ENCODE results near the gene DNM1. TPM values are rescaled to one million over a fixed set of nuclear protein-coding genes. Genes with fewer than 3 reads are reported as not detected.
A peak's percentile ranks its signal among the peaks of the same experiment; 100 is the strongest.

The DNM1 gene
- total RNA-seq, 5 donors from 2014 or later (not counting 1 experiment from before 2014, with no cell fraction given) = 0.95 to 3.0 (median 1.8) TPM

DNA sequence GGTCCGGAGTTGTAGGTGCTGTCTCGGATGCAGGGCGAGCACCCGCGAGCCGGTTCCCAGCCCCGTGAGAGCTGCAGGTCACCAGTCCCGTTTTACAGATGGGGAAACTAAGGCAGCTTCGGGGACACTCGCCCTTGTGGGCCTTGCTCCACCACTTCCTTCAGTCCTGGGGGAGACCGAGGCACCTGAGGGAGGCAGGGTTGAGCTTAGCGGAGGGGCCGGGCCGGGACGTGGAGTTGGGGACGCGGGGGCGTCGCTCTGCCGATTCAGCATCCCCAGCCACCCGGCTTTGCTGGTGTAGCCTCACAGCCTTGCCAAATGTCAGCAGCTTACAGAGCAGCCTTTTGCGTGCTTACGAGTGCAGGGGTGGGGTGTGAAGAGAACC is 42.6 kb upstream of the DNM1 start:
- Mint-ChIP-seq H3K4me3 (peak overlapping the region; percentile 76 to 86 (median 85)), H3K9me3 (no peaks in the 10 kb centered on the region), H3K4me1 (peaks cover 23 to 25% (median 24%) of the 10 kb centered on the region in 3 donors), H3K36me3 (peaks cover 13% of the 10 kb centered on the region), H3K27me3 (no peaks in the 10 kb centered on the region), H3K27ac (peak overlapping the region; percentile 36 to 66)
- ChIA-PET POLR2A (interaction anchor here in 1 of 2 donors (0.8 kb wide), 1 partner anchor 709 kb away, joined by 3 read pairs; the partner anchor contains the start of genes LRSAM1 and RPL12), CTCF (interaction anchor here in 1 of 2 donors (0.5 to 1.7 kb wide), 7 partner anchors 29 to 721 kb away, joined by 3 to 8 read pairs (median 4); partner anchors contain the start of genes CIZ1 and PTGES2)
- peak in 2 of 4 experiments; percentile 16 to 21 for ATAC-seq (replicated peaks in 1 of 4)
- H3K27me3 ChIP-seq (replicated peaks in 1 of 2; ENCODE audit: control insufficient read depth in 2 of 2, extremely low read depth in 1 of 2, insufficient read depth in 2 of 2, low read length in 1 of 2) = no peaks in the 10 kb centered on the region
- H3K9me3 ChIP-seq = no peaks in the 10 kb centered on the region
- peaks cover 7 to 19% of the 10 kb centered on the region in 2 donors for H3K36me3 ChIP-seq (ENCODE audit: control insufficient read depth in 2 of 2, extremely low read depth in 1 of 2, insufficient read depth in 1 of 2, low read length in 1 of 2)
- H3K4me3 ChIP-seq (ENCODE audit: control insufficient read depth in 1 of 2, extremely low read depth in 1 of 2, low read length in 1 of 2) = peak overlapping the region; percentile 58 to 74
- peak overlapping the region; percentile 54 for H3K27ac ChIP-seq (ENCODE audit: low read length)
- peak in 22 of 35 experiments; percentile 4 to 53 (median 20) for DNase-seq
- H3K4me1 ChIP-seq (ENCODE audit: control insufficient read depth in 1 of 2, extremely low read depth in 1 of 2, insufficient read depth in 2 of 2, low read length in 2 of 2) = peaks cover 2 to 21% of the 10 kb centered on the region in 2 experiments
- 0% methylated on average over 17 of the region's 23 CpGs for WGBS (ENCODE audit: insufficient coverage)

DNA sequence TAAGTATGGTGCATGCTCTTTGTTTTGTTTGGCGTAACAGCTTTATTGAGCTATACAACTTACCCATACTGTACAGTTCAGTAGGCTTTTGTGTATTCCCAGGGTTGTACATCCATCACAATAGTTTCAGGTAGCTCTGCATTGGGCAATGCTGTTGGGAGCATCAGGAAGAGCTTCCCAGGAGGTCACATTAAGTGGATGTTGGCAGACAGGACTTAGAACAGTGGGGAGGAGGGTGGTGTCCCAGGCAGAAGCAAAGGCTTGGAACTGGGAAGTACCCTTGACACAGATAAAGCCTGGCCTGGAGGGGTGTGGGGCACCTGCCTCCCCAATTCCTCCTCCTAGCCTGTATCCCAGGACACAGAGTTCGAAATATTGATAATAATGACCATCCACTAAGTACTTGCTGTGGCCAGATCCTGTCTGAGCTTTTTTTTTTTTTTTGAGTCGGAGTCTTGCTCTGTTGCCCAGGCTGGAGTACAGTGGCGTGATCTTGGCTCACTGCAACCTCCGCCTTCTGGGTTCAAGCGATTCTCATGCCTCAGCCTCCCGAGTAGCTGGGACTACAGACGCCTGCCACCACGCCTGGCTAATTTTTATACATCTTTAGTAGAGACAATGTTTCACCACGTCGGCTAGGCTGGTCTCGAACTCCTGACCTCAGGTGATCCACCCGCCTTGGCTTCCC is 41.8 kb upstream of the DNM1 start:
- H3K27ac Mint-ChIP-seq = peak overlapping the region; percentile 36 to 66
- peaks cover 2 to 21% of the 10 kb centered on the region in 2 experiments for H3K4me1 ChIP-seq (ENCODE audit: control insufficient read depth in 1 of 2, extremely low read depth in 1 of 2, insufficient read depth in 2 of 2, low read length in 2 of 2)
- H3K9me3 ChIP-seq = no peaks in the 10 kb centered on the region
- CTCF ChIA-PET = interaction anchor here in 1 of 2 donors (0.6 kb wide), 3 partner anchors 48 to 722 kb away, joined by 3 read pairs; no protein-coding TSS in a partner anchor
- WGBS (ENCODE audit: insufficient coverage) = 93% methylated on average over 10 of the region's 13 CpGs
- H3K36me3 Mint-ChIP-seq = peaks cover 13% of the 10 kb centered on the region
- H3K4me3 Mint-ChIP-seq = peak overlapping the region; percentile 76 to 86 (median 85)
- ATAC-seq (replicated peaks in 1 of 4) (no peak), DNase-seq (no peak)
- no peak overlapping the region for H3K4me3 ChIP-seq (ENCODE audit: control insufficient read depth in 1 of 2, extremely low read depth in 1 of 2, low read length in 1 of 2)
- H3K27me3 ChIP-seq (replicated peaks in 1 of 2; ENCODE audit: control insufficient read depth in 2 of 2, extremely low read depth in 1 of 2, insufficient read depth in 2 of 2, low read length in 1 of 2) = no peaks in the 10 kb centered on the region
- H3K4me1 Mint-ChIP-seq = peaks cover 23 to 25% (median 24%) of the 10 kb centered on the region in 3 donors
- POLR2A ChIA-PET = interaction anchor here in 1 of 2 donors (0.7 kb wide), 1 partner anchor 68 kb away, joined by 5 read pairs; no protein-coding TSS in a partner anchor
- no peak overlapping the region for H3K27ac ChIP-seq (ENCODE audit: low read length)
- H3K9me3 Mint-ChIP-seq = no peaks in the 10 kb centered on the region
- peaks cover 7 to 25% of the 10 kb centered on the region in 2 donors for H3K36me3 ChIP-seq (ENCODE audit: control insufficient read depth in 2 of 2, extremely low read depth in 1 of 2, insufficient read depth in 1 of 2, low read length in 1 of 2)
- H3K27me3 Mint-ChIP-seq = no peaks in the 10 kb centered on the region

DNA sequence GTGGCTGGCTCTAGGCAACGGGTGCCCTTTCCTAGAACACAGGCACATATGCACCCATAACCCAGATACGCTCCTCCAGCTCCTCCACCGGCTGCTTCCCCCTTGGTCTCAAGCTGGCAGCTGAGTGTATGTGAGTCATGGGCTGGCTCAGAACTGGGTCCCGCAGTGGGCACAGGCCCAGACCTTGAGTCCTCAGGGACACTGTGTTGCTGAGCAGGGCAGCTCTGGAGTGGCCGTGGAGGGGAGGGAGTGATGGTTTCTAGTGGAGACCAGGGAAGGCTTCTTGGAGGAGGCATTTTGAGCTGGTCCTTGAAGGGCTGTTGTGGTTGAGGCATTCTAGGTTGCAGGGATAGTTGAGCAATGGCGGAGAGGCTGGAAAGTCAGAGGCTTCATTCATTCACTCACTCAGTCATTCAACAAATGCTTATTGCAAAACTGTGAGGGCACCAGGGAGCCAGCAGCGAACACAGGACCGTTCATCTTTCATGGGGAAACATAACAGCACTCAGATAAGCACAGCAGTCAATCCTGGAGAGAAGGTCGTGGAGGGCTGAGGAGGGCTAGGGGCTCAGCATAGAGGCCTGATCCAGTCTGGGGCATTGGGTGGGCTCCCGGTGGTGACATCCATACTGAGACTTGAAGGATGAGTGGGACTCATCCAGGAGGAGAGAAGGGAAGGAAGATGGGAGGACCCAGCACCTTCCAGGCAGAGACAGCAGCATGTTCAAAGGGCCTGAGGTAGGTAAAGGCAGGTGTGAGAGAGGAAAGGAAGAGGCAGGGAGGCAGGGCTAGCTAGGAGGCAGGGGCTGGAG is 40.8 kb upstream of the DNM1 start:
- H3K9me3 Mint-ChIP-seq = no peaks in the 10 kb centered on the region
- Histone ChIP-seq H3K27me3 (replicated peaks in 1 of 2; ENCODE audit: control insufficient read depth in 2 of 2, extremely low read depth in 1 of 2, insufficient read depth in 2 of 2, low read length in 1 of 2) (no peaks in the 10 kb centered on the region), H3K36me3 (ENCODE audit: control insufficient read depth in 2 of 2, extremely low read depth in 1 of 2, insufficient read depth in 1 of 2, low read length in 1 of 2) (peaks cover 15 to 36% of the 10 kb centered on the region in 2 donors), H3K4me3 (ENCODE audit: control insufficient read depth in 1 of 2, extremely low read depth in 1 of 2, low read length in 1 of 2) (no peak overlapping the region), H3K9me3 (no peaks in the 10 kb centered on the region), H3K27ac (ENCODE audit: low read length) (no peak overlapping the region), H3K4me1 (ENCODE audit: control insufficient read depth in 1 of 2, extremely low read depth in 1 of 2, insufficient read depth in 2 of 2, low read length in 2 of 2) (peaks cover 2 to 21% of the 10 kb centered on the region in 2 experiments)
- peak overlapping the region; percentile 1 to 86 (median 85) for H3K4me3 Mint-ChIP-seq
- ATAC-seq (replicated peaks in 1 of 4) (no peak), DNase-seq (no peak)
- WGBS (ENCODE audit: insufficient coverage) = 94% methylated on average over 5 of the region's 10 CpGs
- ChIA-PET CTCF (no interaction called here), POLR2A (interaction anchor here in 1 of 2 donors (0.7 kb wide), 1 partner anchor 67 kb away, joined by 5 read pairs; no protein-coding TSS in a partner anchor)
- peaks cover 23 to 25% (median 24%) of the 10 kb centered on the region in 3 donors for H3K4me1 Mint-ChIP-seq
- H3K27ac Mint-ChIP-seq = peak overlapping the region; percentile 48 to 58
- no peaks in the 10 kb centered on the region for H3K27me3 Mint-ChIP-seq
- H3K36me3 Mint-ChIP-seq = peaks cover 21% of the 10 kb centered on the region

DNA sequence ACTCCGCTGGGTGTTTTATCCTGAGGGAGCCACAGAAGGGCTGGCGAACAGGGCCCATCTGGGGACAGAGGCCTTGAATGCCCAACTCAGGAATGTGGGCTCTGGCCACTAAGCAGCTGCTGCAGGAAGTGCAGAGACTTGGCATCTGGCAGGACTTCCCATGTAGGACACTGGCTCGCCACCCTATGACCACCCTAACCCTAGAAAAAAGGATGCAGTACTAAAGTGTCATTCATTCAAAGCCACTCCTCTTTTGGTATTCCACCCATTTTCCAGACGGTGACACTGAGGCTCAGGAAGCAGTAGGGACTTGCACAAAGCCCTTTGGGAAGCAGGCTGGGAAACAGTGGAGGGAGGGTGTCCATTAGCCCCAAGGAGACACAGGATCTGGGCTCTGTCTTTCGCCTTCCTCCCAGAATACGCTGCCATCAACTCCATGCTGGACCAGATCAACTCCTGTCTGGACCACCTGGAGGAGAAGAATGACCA is 40.1 kb upstream of the DNM1 start:
- peaks cover 17 to 42% of the 10 kb centered on the region in 2 donors for H3K36me3 ChIP-seq (ENCODE audit: control insufficient read depth in 2 of 2, extremely low read depth in 1 of 2, insufficient read depth in 1 of 2, low read length in 1 of 2)
- DNase-seq = no peak
- H3K4me1 ChIP-seq (ENCODE audit: control insufficient read depth in 1 of 2, extremely low read depth in 1 of 2, insufficient read depth in 2 of 2, low read length in 2 of 2) = peaks cover 2 to 21% of the 10 kb centered on the region in 2 experiments
- no peak overlapping the region for H3K4me3 ChIP-seq (ENCODE audit: control insufficient read depth in 1 of 2, extremely low read depth in 1 of 2, low read length in 1 of 2)
- H3K27ac ChIP-seq (ENCODE audit: low read length) = no peak overlapping the region
- H3K27me3 ChIP-seq (replicated peaks in 1 of 2; ENCODE audit: control insufficient read depth in 2 of 2, extremely low read depth in 1 of 2, insufficient read depth in 2 of 2, low read length in 1 of 2) = no peaks in the 10 kb centered on the region
- no peak for ATAC-seq (replicated peaks in 1 of 4)
- Mint-ChIP-seq H3K36me3 (peaks cover 21% of the 10 kb centered on the region), H3K27ac (peak overlapping the region; percentile 48 to 58), H3K4me3 (no peak overlapping the region), H3K9me3 (no peaks in the 10 kb centered on the region), H3K4me1 (peaks cover 23 to 25% (median 24%) of the 10 kb centered on the region in 3 donors), H3K27me3 (no peaks in the 10 kb centered on the region)
- 98% methylated on average over 4 of the region's 6 CpGs for WGBS (ENCODE audit: insufficient coverage)
- CTCF ChIA-PET = no interaction called here
- H3K9me3 ChIP-seq = no peaks in the 10 kb centered on the region
- POLR2A ChIA-PET = no interaction called here

DNA sequence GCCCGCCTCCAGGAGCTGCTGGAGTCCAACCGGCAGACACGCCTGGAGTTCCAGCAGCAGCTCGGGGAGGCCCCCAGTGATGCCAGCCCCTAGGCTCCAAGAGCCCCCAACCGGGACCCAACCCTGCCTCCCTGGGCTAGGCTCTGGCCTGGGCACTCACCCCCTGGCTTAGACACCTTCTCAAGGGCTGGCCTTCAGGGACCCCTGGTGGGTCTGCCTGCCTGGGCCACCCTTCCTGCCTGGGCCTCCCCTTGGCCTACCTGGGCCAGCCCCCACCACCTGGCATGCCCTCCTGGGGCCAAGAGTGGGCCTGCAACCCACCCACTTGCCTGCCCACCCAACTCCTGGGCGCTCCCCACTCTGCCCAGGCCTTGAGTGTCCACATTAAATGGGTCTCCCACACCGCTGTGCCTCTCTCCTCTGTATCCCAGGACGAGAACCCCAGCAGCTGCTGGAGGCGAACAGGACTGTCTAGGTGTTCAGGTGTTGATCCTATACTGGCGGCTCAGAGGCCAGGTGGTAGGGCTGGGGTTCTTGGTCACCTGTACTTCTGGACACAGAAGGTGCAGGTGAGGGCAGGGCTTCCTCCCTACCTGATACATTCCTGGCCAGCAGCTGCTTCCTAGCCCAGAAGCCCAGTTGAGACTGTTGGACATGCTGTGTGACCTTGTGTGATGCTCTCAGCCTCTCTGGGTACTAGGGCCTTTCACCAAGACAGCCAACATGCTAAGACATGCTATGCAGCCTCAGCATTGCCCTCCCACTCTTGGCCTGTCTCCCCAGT is 39.5 kb upstream of the DNM1 start:
- ChIA-PET CTCF (no interaction called here), POLR2A (no interaction called here)
- Histone ChIP-seq H3K36me3 (ENCODE audit: control insufficient read depth in 2 of 2, extremely low read depth in 1 of 2, insufficient read depth in 1 of 2, low read length in 1 of 2) (peaks cover 17 to 47% of the 10 kb centered on the region in 2 donors), H3K9me3 (no peaks in the 10 kb centered on the region), H3K4me1 (ENCODE audit: control insufficient read depth in 1 of 2, extremely low read depth in 1 of 2, insufficient read depth in 2 of 2, low read length in 2 of 2) (peaks cover 2 to 21% of the 10 kb centered on the region in 2 experiments), H3K27ac (ENCODE audit: low read length) (no peak overlapping the region), H3K4me3 (ENCODE audit: control insufficient read depth in 1 of 2, extremely low read depth in 1 of 2, low read length in 1 of 2) (no peak overlapping the region), H3K27me3 (replicated peaks in 1 of 2; ENCODE audit: control insufficient read depth in 2 of 2, extremely low read depth in 1 of 2, insufficient read depth in 2 of 2, low read length in 1 of 2) (no peaks in the 10 kb centered on the region)
- Mint-ChIP-seq H3K9me3 (no peaks in the 10 kb centered on the region), H3K27ac (no peak overlapping the region), H3K36me3 (peaks cover 23% of the 10 kb centered on the region), H3K4me3 (no peak overlapping the region), H3K27me3 (no peaks in the 10 kb centered on the region), H3K4me1 (peaks cover 23 to 25% (median 24%) of the 10 kb centered on the region in 3 donors)
- ATAC-seq (replicated peaks in 1 of 4) (no peak), DNase-seq (no peak)
- WGBS (ENCODE audit: insufficient coverage) = 97% methylated on average over 8 of the region's 10 CpGs
